Activated CD4-positive, alpha-beta T cell treated with anti-CD3 and anti-CD28 coated beads, Interleukin-2, Interleukin-6, amounts not matched to agents 100 ng/mL and 50 ng/mL, durations not matched to agents 16 hours and 8 hours (primary cell): ENCODE data around the gene SYPL2.
"Not testable (repeated sequence)": the region's sequence is repeated elsewhere in the genome, so short reads cannot be mapped to it uniquely, and the experiment has no call there.

Experiments
- DNase-seq: peaks from one replicate; pipeline ENCODE4 v3.0.0-alpha.2; 2020

The SYPL2 gene

GRCh38 chr1:109473284-109474057 is 7.1 kb downstream of the SYPL2 start:
- not testable (repeated sequence) for DNase-seq

DNA sequence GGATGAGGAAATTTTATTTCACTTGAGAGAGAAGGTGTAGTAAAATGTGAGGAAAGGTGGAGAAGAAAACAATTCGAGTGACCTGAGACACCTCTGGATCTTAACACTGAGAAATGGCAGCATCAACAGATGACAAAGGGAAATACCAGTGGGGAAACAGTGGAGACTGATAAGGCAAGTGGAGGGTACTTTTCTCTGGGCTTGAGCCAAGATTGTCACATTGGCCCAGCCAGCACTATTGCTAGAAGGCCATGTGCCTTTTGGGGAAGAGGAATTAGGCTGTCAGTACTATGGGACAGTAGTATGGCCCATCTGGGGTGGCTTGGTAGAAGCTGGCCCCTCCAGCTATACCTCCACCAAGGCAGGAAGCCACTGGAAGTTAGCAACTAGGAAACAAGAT is 8.4 kb downstream of the SYPL2 start:
- DNase-seq, result no peak

DNA sequence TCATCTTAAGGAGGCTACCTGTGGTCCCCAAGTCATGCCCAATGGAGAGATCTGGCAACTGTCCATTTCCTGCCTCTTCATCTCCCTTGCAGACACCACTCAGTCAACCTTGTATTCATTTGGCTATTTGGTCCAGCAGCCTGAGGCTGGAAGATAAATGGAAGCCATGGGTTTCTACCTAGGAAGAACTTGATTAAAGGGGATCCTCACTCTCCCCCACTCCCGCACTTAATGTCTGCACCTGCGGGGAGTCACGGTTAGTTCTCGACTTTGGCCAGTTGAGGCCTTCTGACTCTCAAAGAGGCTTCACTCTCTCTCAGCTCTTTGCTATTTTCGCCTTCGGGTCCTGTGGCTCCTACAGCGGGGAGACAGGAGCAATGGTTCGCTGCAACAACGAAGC is 8.9 kb downstream of the SYPL2 start:
- no peak for DNase-seq

DNA sequence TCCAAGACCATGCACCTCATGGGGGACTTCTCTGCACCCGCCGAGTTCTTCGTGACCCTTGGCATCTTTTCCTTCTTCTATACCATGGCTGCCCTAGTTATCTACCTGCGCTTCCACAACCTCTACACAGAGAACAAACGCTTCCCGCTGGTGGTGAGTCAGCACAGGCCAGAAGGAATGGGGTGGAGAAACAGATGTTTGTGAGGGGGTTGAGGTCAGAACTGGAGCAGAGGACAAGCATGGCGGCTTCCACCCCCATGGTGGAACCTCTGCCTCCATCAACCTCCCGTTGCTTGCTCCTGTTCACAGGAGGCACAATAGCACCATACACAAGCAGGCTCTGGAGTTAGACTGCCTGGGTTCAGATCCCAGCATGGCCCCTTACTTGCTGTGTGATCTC is 10.5 kb downstream of the SYPL2 start:
- no peak for DNase-seq

- no peak for DNase-seq
Observed at GRCh38 chr1:109477821-109478220, 11.5 kb downstream of the SYPL2 start.

- no peak for DNase-seq
Observed at GRCh38 chr1:109478806-109479205, 12.5 kb downstream of the SYPL2 start.

DNA sequence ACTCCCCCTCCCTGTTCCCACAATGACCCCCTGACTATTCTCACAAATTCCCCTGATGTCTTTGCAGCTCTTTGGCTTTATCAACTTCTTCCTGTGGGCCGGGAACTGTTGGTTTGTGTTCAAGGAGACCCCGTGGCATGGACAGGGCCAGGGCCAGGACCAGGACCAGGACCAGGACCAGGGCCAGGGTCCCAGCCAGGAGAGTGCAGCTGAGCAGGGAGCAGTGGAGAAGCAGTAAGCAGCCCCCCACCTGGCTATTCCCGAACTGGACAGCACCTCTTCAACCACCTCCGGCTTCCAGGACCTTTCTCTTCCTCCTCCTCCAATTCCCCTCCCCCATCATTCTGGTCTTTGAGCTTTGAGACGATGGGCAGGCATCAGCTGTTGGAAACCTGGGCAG is 13.0 kb downstream of the SYPL2 start:
- DNase-seq, result no peak

GRCh38 chr1:109479901-109480300 is 13.6 kb downstream of the SYPL2 start:
- DNase-seq, result no peak

DNA sequence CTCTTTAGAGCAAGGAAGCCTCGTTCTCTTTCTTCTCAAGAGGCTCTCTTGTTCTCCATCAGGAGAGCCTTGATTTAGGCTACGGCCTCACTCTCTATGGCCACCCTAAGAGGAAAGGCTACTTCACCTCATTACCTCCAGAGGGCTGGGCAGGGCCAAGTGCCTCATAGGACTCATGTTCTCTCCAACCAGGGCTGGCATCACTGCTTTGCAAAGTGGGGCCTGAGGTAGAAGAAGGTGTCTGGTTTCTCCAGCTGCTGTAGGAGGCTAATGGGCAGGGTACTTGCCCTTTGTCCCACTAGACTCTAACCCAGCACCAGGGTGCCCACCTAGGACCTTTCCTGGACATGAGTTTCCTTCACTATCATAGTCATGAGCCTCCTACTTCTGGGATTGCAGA is 15.3 kb downstream of the SYPL2 start:
- DNase-seq, result no peak

DNA sequence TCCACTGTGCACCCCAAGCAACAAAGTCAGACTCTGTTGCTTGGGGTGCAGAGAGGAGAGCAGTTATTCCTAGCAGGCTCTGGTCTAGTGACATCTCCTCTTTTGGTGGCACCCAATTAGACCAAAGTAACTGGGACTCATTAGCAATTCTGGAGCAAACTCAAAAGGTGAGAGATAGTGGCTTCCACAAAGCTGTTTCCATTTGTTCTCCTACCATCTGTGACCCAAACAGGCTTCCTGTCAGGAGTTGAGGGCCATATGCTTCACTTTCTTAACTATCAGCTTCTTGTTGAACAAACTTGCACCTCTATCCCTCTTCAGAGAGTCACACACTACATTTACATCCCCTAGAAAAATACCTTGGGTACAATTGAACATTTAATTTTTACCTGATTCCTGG is 15.9 kb downstream of the SYPL2 start:
- no peak for DNase-seq

- DNase-seq, result peak; percentile 37
Observed at GRCh38 chr1:109482791-109483671, 16.7 kb downstream of the SYPL2 start.

DNA sequence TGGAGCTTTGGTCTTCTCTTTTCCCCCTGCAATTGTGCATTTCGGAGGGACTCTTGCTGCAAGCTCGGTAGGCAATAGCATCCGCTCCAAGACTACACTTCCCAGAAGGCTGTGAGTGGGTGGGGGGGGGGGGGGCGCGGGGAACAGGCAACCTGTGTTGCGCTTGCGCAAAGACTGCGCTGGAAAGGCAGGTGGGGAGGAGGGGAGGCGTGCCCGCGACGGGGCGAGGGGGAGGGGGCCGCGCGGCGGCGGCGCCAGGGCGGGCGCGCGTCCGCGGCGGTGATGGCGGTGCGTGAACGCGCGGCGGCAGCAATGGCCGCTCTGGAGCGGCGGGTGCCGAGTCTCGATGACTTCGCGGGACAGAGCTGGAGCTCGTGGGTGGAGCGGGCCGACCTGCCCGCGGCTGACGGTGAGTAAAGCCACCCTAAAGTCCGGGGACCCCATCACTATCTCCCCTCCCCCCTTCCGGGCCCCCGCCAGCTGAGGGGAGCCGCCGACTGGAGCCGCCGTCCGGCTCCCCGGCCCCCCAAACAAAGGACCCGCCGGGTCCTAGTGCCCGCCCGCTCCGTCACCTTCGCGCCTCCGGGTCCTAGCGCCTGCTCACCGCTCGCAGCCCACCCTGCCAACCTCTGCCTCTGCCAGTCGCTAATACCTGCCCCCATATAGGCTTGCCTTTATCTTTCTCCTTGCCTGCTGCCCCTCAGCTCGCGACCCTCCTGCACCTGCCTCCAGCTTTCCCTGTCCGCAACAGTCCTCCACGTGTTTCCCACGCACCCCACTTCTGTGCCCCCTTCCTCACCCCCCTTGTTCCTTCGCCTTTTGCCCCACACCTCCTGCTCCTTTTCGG is 17.5 kb downstream of the SYPL2 start, which contains the start of gene ATXN7L2:
Gene ATXN7L2 (plus strand): TSS at position 234 of the 847 bp plus-strand sequence. CDS start 49 bp downstream, at position 283.
- peak; percentile 96 for DNase-seq

DNA sequence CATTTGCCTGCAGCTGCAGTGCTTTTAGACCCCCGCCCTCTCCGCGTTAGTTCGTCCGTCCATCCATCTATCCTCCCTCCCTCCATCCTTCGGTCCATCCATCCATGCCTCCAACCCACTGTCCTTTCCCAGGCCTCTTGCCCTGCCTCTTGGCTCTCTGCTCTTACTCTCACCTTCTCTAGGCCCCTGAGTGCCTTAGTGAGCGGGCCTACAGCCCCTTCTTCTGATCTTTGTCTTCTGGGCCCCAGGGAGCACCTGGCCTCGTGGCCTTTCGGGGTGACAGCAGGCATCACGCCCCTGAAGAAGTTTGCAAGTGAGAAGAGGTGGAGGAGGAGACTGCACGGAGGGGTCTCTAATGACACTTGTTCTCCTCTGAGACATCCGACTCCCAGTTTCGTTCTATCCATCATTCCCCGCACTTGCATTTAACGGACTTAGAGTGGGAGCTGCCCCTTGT is 18.2 kb downstream of the SYPL2 start:
- DNase-seq, result no peak

DNA sequence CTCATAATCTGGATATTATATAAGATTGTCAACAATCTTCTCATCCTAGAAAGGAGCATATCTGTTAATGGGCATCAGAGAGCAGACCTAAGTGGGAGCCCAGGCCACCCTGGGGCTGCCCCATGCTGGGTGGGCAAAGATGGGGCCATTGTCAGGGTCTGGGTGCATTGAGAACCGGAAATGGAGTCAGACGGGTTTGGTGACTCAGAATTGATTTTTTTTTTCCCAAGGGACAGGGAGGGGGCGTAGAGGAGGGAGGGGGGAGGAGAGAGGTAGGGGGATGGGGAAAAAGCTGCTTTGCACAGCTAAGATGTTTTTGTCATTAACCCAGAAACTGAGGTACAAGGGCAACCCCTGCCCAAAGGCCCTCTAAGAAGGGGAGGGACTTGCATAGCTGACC is 18.7 kb downstream of the SYPL2 start:
- no peak for DNase-seq

- no peak for DNase-seq
Observed at GRCh38 chr1:109487261-109487660, 20.9 kb downstream of the SYPL2 start.

DNA sequence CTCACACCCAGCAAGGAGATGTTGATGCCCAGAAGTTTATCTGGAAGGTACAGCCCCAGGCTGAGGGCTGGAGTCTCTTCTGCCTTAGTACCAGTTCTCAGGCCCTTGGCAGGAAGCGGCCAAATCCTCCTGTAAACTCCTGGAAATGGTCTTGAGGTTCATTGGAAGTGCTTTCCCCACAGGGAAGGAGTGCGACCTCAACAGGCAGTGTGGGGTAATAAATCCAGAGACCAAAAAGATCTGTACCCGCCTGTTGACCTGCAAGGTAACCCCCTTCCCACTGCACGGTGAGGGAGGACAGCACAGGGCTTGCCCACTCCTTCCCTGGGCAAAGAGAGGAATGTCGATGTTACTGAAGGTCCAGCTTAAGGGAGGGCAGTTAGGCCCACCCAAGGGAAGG is 21.9 kb downstream of the SYPL2 start:
- no peak for DNase-seq

DNA sequence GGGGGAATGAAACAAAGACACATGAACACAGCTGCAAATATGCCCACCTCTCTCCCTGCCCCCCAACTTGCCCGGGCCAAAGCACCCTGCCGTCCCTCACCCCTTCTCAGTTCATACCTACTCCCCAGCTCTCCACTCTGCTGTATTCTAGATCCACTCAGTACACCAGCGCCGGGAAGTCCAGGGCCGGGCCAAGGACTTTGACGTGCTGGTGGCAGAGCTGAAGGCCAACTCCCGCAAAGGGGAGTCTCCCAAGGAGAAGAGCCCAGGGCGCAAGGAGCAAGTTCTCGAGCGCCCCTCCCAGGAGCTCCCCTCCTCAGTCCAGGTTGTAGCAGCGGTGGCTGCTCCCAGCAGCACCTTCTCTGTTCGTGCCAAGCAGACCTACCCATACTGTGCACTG is 22.4 kb downstream of the SYPL2 start:
- no peak for DNase-seq

DNA sequence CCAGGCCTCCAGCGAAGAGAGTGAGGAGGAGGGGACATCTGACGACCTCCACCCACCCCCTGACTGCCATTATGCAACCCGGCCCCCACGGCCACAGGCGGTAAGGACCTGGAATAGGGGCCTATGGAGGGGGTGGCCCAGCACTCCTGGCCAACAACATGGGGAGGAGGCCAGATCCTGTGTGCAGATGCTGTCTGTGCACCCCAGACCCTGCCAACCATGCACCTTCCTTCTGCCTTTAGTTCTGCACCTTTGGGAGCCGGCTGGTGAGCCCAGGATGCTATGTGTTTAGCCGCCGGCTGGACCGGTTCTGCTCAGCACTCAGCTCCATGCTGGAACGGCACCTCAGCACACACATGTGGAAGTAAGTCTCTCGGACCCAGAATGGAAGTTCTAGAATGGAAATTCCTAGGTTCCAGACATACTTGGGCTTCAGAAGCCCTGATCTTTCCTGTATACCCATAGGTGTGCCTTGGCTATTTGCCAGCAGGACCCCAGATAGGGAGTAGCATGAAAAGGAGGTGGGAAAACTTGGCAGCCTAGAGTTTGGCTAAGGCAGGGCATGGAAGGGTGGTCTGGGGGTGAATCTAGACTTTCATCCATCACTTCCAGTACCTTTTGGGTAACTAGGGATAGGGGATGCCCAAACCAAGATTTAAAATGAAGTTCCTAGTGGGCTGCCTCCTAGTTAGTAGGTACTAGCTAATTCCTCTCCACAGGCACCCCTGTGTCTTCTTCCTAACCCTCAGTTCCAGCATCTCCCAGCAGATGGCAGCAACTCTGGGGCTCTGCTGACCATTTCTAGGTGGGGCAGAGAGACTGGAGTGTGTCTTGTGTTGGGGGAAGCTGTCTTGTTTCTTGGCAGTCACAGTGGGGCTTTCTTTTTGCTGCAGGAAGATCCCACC is 23.9 kb downstream of the SYPL2 start:
- DNase-seq, result peak; percentile 76

DNA sequence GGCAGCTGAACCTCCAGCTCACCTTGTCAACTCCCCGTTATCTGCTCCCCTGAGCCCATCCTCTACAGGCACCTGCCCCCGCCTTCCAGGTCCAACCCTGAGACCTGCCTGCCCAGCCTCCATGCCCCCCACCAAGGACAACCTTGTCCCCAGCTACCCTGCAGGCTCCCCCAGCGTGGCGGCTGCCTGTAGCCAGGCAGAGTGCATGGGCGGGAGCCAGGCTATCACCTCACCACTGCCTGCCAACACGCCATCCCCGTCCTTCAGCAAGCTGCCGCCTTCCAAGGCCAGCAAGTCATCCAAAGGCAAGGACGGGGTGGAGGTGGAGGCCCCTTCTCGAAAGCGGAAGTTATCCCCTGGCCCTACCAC is 24.6 kb downstream of the SYPL2 start:
- DNase-seq, result no peak

DNA sequence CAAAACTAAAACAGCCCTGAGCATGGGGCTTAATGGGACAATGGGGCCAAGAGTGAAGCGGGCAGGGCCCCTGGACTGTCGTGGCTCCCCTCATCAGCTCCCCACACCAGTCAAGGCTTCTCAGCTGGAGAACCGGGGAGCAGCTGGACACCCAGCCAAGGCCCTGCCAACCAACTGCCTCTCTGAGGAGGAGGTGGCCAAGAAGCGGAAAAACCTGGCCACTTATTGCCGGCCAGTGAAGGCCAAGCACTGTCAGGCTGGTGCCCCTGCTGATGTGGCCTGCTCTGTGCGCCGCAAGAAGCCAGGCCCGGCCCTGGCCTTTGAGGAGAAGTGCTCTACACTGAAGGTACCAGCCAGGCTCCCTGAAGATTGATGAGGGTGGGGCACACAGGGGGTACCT is 25.0 kb downstream of the SYPL2 start:
- DNase-seq, result no peak

- no peak for DNase-seq
Observed at GRCh38 chr1:109492779-109493178, 26.4 kb downstream of the SYPL2 start.

GRCh38 chr1:109493227-109493626 is 26.9 kb downstream of the SYPL2 start:
- no peak for DNase-seq
